T follicular helper cell (primary cell): ENCODE measurements around the gene KRTAP5-1.

Source experiments
- DNase-seq: peaks from one replicate; pipeline ENCODE4 v3.0.0-alpha.2; 2020; ENCODE audit warnings: low read depth

KRTAP5-1 gene

DNA sequence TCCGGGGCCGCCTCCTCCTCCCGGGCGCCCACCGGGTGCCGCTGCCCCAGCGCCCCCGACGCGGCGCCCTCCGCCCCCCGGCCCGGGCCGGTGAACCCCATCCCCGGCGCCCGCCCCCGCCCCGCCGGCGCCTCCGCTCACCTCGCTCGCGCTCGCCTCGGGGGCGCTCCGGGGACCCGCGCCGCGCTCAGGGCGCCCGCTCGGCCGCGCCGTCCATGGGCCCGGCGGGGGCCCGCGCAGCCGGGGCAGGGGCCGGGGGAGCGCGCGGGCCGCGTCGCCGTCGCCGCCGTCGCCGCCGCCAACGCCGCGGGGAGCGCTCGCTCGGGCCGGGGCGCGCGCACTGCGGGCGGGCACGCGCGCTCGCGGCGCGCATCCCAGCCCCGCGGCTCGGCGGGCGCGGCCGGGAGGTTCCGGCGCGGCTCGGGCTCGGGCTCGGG, 13.3 kb downstream of the KRTAP5-1 start:
- no peak for DNase-seq

GRCh38 chr11:1570896-1571759, 14.0 kb downstream of the KRTAP5-1 start:
- DNase-seq: no peak

DNA sequence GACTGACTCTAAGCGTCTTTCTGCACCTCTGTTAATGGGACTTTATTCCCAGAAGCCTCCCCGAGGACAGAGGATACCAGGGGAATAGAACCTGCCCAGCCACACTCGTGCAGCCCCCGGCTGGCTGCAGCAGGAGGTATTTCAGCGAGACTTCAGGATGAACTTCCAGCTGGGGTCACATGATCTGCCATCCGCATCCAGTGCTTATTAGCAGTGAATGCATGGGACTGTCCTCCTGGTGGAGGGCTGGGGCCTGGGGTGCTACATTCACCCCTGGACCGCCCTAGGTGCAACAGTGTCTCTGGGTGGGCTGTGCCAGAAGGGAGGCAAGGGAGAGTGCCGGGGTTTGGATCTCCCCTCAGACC, 14.6 kb downstream of the KRTAP5-1 start:
- DNase-seq: no peak

- no peak for DNase-seq
Measured at GRCh38 chr11:1570001-1570453, 15.1 kb downstream of the KRTAP5-1 start.

DNA sequence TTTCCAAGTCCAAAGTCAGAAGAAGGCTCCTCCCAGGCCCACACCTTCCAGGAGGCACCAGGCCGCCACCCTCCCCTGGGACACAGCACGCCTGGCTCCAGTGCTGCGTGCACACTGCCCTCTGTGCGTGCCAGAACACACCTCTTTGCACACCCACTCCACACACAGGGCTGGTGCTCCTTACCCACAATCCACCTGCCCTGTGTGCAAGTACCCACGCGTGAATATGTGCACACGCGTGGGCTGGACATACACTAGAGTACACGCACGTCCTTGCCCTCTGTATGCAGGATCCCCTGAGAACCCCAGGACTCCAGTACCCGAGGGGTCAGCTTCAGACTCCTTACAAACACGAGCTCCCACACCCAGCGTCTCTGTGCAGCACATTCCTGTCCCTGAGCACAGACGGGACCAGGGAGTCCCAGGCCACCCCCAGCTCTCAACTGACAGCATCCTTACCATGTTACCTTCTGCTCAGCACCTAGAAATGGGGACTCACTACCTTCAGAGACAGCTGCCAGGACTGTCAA, 15.8 kb downstream of the KRTAP5-1 start:
- DNase-seq: no peak

DNA sequence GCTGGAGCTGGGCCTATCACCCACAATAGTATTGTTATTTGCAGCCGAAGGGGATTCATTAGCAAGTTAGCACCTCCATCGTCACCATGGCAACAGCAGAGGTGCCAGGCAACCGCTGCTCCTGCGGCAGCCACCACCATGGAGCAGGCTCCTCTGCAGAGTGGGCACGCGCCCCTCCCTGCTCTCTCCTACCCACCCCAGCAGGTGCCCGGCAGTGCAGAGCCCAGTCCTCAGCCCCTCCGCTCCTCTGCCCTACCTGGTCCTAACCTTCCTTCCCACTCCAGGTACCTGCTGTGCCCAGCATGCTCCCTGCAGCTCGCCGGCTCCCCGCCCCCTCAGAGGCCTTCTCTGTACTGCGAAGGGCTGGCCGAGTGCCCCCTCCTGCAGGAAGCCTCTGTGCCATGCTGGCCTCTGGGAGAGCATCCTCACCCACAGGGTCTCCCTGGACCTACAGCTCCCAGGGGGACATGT, 16.6 kb downstream of the KRTAP5-1 start:
- DNase-seq: no peak

DNA sequence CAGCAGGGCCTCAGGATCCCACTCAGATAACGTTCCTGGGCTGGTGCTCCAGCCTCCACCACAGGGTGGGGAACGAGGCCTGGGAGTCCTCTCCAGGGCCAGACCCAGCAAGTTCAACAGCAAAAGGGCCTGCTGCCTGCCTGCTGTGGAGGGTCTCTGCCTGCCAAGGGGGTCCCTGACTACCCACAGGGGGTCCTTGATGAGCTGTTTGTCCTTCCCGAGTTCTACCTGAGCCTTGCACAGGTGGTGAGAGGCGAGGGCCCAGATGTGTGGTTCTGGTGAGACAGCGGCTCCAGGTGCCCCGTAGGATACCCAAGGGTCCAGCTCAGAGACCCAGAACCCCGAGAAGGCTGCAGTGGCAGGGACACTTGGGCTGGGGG, 17.4 kb downstream of the KRTAP5-1 start:
- DNase-seq: no peak

DNA sequence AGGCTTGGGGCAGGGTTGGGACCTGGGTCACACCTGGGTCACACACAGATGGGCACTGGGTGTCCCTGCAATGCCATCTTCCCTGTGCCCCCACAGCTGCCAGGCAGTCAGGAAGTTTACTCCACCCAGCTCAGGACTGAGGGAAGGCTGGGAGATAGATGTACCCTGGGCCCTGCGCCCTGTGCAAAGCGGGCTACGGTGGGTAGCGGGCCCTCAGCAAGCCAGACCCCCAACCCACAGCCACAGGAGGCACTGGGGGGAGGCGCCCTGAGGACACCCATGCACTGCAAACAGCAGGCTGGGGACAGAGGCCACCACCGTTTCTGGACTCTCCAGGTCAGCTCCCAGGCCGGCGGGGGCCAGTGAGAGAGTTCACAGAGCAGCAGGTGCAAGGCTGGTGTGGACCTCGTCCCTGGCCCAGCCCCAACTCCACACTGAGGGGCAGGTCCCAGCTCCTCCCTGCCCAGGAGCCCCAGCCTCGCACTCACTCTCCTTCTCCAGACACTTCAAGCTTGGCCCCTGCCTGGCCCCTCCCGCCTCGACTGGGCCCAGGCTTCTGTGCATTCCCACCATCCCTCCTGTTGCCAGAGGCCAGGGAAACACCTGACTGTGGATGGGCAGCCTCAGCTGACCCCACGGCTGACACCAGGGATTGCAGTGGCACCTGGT, 17.9 kb downstream of the KRTAP5-1 start:
- DNase-seq: no peak

DNA sequence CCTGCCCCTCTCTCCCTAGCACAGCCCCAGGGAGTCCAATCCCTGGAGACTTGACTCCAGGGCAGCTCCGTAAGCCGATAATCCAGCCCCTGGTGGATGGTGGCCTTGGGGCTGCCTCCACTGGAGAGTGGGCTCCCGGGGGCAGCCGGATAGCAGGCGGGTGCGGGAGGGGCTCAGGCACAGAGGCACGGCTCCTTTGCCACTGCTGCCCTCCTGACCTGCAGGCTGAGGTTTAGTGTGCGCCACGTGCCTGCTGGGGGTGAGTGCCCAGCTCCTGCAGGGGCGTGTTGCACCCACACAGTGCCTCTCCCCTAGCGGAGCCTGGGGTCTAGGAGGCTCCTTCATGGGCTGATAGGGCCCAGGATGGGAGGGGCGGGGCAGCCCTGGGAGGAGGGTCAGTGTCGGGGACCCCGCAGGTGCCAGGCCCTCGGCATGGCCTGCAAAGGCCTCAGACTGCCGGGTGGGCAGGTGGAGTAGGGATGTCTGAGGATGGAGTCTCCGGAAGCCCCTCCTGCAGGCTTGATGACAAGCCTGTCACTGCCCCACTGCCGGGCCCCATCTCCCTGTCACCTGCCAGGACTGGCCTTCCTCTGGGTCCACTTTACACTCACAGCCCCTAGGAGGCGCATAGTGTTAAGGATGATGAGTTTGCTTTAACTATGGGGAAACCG, 18.6 kb downstream of the KRTAP5-1 start:
- DNase-seq: no peak

DNA sequence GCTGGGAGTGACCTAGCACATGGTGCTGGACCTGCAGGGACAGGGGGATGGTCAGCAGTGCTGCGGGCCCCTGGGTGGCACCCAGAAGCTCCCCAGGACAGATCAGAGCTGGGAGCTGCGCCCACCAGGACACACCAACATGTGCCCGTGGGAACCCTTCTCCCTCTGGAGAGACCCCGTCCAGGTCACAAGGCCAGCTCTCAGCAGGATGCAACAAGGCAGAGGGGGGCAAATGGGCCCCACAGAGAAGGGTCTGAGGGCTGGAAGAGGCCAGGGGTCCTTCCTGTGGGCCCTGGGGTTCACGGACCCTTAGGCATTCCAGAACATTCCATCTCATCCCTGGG, 19.2 kb downstream of the KRTAP5-1 start:
- DNase-seq: no peak

GRCh38 chr11:1565173-1565903, 19.7 kb downstream of the KRTAP5-1 start:
- DNase-seq: no peak

GRCh38 chr11:1564535-1565172, 20.4 kb downstream of the KRTAP5-1 start:
- DNase-seq: no peak

GRCh38 chr11:1563697-1564534, 21.2 kb downstream of the KRTAP5-1 start:
- no peak for DNase-seq

DNA sequence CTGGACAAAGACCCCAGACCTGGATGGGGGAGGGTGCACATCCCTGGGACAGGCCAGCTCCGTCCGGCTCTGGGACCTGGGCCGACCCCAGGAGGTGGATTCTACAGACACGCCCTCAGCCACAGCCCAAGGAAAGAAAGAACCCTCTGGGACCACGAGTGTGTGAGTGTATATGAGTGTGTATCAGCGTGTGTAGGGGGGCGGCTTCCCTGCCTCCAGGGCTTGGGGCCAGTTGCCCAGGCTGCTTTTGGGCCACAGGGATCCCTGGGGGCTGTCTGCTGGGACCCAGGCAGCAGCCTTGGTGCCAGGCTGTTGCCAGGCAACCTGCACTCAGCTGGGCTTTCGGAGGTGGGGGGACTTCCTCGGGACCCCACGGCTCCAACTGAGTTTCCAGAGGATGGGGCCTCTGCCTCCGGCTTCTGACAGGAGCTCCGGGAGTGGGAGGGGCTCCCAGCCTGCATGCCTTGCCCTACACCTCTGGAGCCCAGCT, 21.9 kb downstream of the KRTAP5-1 start:
- DNase-seq: no peak

DNA sequence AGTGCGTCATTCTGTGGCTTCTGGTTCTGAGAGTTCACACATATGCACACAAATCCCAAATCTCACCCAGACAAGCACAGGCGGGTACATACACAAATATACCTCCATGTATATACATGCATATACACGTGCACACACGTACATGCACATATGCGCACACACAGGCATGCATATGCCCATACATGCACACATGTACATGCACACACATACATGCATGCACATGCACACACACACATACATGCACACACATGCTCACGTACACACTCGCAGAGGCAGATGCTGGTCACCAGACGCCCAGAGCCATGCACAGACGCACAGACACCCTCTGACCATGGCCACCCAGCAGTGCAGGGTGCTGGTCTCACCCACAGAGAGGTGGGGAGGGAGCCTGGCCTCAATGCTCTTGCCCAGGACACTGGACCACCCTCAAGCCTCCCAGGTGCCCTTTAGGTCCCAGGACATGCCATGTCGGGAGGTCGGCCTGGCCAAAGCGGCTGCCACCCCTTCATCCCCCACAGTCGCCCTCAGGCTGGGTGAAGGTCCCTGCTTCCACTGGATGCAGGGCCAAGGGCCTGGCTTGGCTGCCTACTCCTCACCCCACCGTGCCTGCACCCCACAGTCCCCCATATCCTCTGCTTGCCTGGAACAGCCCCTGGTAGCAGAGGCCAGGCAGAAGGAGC, 22.5 kb downstream of the KRTAP5-1 start:
- no peak for DNase-seq

DNA sequence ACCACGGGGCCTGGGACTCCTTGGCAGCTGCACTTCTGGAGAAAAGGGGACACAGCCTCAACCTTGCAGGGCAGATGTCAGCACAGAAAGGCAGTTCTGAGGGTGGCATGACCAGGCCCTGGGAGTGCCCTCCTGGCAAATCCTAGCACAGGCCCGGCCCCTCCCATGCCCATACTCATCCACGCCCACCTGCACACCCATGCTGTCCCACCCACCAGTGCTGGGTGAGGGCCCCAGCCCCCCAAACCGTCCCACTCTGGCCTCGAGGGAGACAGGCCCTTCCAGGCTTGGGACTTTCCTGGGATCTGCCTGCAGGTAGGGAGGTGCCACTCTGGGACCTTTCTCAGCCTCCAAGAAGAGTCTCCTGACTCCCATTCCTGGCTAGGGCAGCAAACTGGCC, 23.1 kb downstream of the KRTAP5-1 start:
- no peak for DNase-seq

- DNase-seq: no peak
Measured at GRCh38 chr11:1561266-1561665, 23.8 kb downstream of the KRTAP5-1 start.

DNA sequence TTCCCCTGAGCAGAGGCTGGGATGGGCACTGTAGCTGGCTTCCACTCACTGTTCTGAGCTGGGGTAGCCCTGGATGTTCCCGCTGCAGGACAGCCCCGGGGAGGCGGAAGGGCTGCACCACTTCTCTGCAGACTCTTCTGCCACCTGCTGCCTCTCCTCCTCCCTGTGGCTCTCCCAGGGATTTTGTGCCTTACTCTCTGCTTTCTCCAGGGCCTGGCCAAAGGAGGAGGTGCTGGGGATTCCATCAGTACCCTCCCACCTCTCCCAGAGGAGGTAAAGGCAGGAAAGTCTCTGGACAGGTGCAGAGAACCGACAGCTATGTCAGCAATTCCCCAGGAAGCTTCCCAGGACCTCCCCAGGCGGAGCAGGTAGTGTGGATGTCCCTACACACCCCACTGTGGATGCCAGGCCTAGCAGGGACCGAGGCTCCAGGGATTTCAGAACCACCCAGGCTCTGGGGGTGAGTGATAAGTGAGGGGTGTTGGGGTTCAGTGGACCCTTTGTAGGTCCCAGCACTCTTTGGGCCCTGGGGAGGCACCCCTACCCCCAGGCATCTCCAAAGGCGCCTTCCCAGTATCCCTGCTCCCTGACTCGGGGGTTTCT, 24.3 kb downstream of the KRTAP5-1 start:
- no peak for DNase-seq

DNA sequence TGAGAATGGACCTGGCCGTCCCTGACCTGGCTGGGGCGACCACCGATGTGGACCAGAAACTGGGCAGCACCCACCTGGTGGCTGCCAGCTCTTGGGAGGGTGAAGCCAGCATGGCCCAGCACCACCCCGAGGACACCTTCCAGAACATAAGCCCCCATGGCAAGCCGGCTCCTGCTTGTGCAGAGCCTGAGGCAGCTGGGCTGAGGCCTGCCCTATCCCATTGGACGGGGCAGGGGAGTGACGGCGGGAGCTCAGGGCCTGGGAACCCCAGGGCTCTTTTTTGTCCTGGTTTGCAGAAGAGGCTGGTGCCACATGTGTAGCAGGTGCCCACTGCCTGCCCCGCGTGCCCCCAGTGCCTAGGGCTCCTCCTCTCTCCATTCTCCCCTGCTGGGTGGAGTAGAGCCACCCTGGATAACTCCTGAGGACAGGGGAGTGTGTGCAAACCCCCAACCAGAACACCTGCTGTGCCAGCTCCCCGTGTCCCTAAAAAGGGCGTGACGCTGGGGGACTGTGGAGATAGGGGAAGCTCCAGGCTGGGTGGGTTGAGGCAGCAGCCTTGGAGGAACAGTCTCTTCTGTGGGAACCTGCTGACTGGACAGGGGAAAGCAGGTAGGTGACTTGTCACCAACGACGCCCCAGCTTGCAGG, 25.0 kb downstream of the KRTAP5-1 start:
- DNase-seq: no peak
